SK-N-SH (cell line): ENCODE measurements around the gene OR6B3. TPM values are rescaled to one million over a fixed set of nuclear protein-coding genes. Genes with fewer than 3 reads are reported as not detected.

Experiments used
- CTCF ChIA-PET: fragments of 300-600, 350-600 bp; formaldehyde crosslinking; extraction: SDS; loops from one replicate; lab custom pipeline; 2021; lab: Yijun Ruan, JAX
- POLR2A ChIA-PET: fragments of 350-600 bp; sonication (Branson Sonifier 250); formaldehyde crosslinking; extraction: SDS; loops from one replicate; lab custom pipeline; 2020; ENCODE audit warnings: antibody characterized with exemption, inconsistent platforms; lab: Yijun Ruan, JAX
- DNase-seq: peaks from one replicate; pipeline ENCODE4 v3.0.0; 2012
- H2AFZ ChIP-seq: fragments of 200-600 bp; sonication (generic); 2 replicates; pipeline ENCODE4 v1.8.1; 2016; ENCODE audit warnings: antibody characterized with exemption, mild to moderate bottlenecking, low read depth
- H3F3A ChIP-seq: fragments of 200-600 bp; sonication (generic); replicated peaks from 2 replicates; pipeline ENCODE3; 2016; ENCODE audit warnings: antibody characterized with exemption, mild to moderate bottlenecking; ENCODE audit not compliant: insufficient read depth
- H3K27ac ChIP-seq, 2 experiments: fragments of 200-500 bp in 1 of 2; fragments of 200-600 bp in 1 of 2; sonication (Bioruptor generic) in 1 of 2; sonication (generic), shearing (Covaris generic) in 1 of 2; 2 replicates each; pipeline versions ENCODE4 v1.5.1 to v1.6.1; 2014 to 2016; ENCODE audit warnings: low read depth in 2 of 2, inconsistent platforms in 1 of 2, low read length in 1 of 2, mild to moderate bottlenecking in 1 of 2, mixed read lengths in 1 of 2
- H3K27me3 ChIP-seq: fragments of 200-600 bp; sonication (generic), shearing (Covaris generic); 2 replicates; pipeline ENCODE4 v1.6.1; 2016; ENCODE audit warnings: mixed run types; ENCODE audit not compliant: insufficient read depth
- H3K36me3 ChIP-seq, 2 experiments: fragments of 200-500 bp in 1 of 2; fragments of 200-600 bp in 1 of 2; sonication (Bioruptor generic) in 1 of 2; sonication (generic) in 1 of 2; replicated peaks in 1 of 2; 2 replicates each; pipeline versions ENCODE3 to v1.5.1; 2014 to 2016; ENCODE audit warnings: low read length in 1 of 2, mild to moderate bottlenecking in 1 of 2; ENCODE audit not compliant: insufficient read depth in 2 of 2, control insufficient read depth in 1 of 2
- H3K4me1 ChIP-seq, 2 experiments: fragments of 200-500 bp in 1 of 2; fragments of 200-600 bp in 1 of 2; sonication (Bioruptor generic) in 1 of 2; sonication (generic), shearing (Covaris generic) in 1 of 2; 2 replicates each; pipeline versions ENCODE4 v1.5.1 to v1.6.1; 2014 to 2016; ENCODE audit warnings: low read depth in 1 of 2, low read length in 1 of 2, mixed run types in 1 of 2; ENCODE audit not compliant: insufficient read depth in 2 of 2, control insufficient read depth in 1 of 2
- H3K4me2 ChIP-seq: fragments of 200-600 bp; sonication (generic), shearing (Covaris generic); 2 replicates; pipeline ENCODE4 v1.6.1; 2017; ENCODE audit warnings: mixed run types
- H3K4me3 ChIP-seq, 2 experiments: fragments of 200-500 bp in 1 of 2; fragments of 200-600 bp in 1 of 2; sonication (Bioruptor generic) in 1 of 2; sonication (generic), shearing (Covaris generic) in 1 of 2; 2 replicates each; pipeline versions ENCODE4 v1.5.1 to v1.8.1; 2014 to 2016; ENCODE audit warnings: low read depth in 2 of 2, inconsistent platforms in 1 of 2, low read length in 1 of 2, mild to moderate bottlenecking in 1 of 2, mixed read lengths in 1 of 2, moderate library complexity in 1 of 2
- H3K79me2 ChIP-seq: fragments of 200-600 bp; sonication (generic); 2 replicates; pipeline ENCODE4 v1.8.1; 2017; ENCODE audit warnings: mild to moderate bottlenecking; ENCODE audit not compliant: insufficient read depth
- H3K9ac ChIP-seq: fragments of 200-600 bp; sonication (generic); 2 replicates; pipeline ENCODE4 v1.6.1; 2017; ENCODE audit warnings: mixed run types
- H3K9me2 ChIP-seq: fragments of 200-600 bp; sonication (generic); 2 replicates; pipeline ENCODE4 v1.6.1; 2017; ENCODE audit warnings: mixed run types
- H3K9me3 ChIP-seq: fragments of 200-600 bp; sonication (generic); 2 replicates; pipeline ENCODE4 v1.6.1; 2017; ENCODE audit warnings: mixed run types, mild to moderate bottlenecking, moderate library complexity
- H4K20me1 ChIP-seq: fragments of 200-600 bp; sonication (generic); 2 replicates; pipeline ENCODE4 v1.6.1; 2017; ENCODE audit warnings: mild to moderate bottlenecking, mixed run types; ENCODE audit not compliant: insufficient read depth
- CTCF ChIP-seq: fragments of 200-600 bp; sonication (generic); IDR thresholded peaks from 2 replicates; pipeline ENCODE4 v1.6.1; 2017; ENCODE audit warnings: antibody characterized with exemption, mild to moderate bottlenecking, moderate library complexity
- EP300 ChIP-seq, 2 experiments: IDR thresholded peaks; 2 replicates each; pipeline versions ENCODE4 v1.4.0 to v1.6.1; 2012; ENCODE audit warnings: borderline replicate concordance in 1 of 2, low read depth in 1 of 2, low read length in 1 of 2
- RAD21 ChIP-seq: IDR thresholded peaks from 2 replicates; pipeline ENCODE4 v1.6.1; 2012; ENCODE audit warnings: mild to moderate bottlenecking, low read length
- REST ChIP-seq: IDR thresholded peaks from 2 replicates; pipeline ENCODE4 v1.6.1; 2012; ENCODE audit warnings: mild to moderate bottlenecking, low read depth, low read length, moderate library complexity
- RXRA ChIP-seq: IDR thresholded peaks from 2 replicates; pipeline ENCODE4 v1.4.0; 2012; ENCODE audit warnings: low read depth, mild to moderate bottlenecking, borderline replicate concordance
- SMC3 ChIP-seq: IDR thresholded peaks from 2 replicates; pipeline ENCODE4 v1.6.1; 2012; ENCODE audit warnings: low read depth, low read length, improper control_type of control experiment
- TCF12 ChIP-seq: IDR thresholded peaks from 2 replicates; pipeline ENCODE4 v1.4.0; 2012
- WGBS: methylation state at CpG from one replicate; pipeline ENCODE4 v1.1.6; 2017; ENCODE audit warnings: low lambda C conversion rate; 5-methylcytosine and 5-hydroxymethylcytosine counted together
- polyA plus RNA-seq, 3 experiments: library from polyadenylated mRNA; depleted of rRNA; stranded (reverse); fragments of >200 nt; gene quantifications; 2 replicates each; pipeline ENCODE4 v1.2.3, GENCODE V29; 2012

Gene OR6B3
- polyA plus RNA-seq, 1 of the 3 experiments (the other 2 are of a cell fraction) = not detected

- Histone ChIP-seq H3K9me3 (no peaks in the 10 kb centered on the region), H4K20me1 (peaks cover 9% of the 10 kb centered on the region; the same call in 1 of the 2 replicates), H3K27me3 (no peaks in the 10 kb centered on the region), H3K4me3 (peak overlapping the region in 1 of 2 experiments; percentile 95; a peak in 2 of 4 replicates), H3K36me3 (peaks cover 13 to 22% of the 10 kb centered on the region in 2 experiments), H2AFZ (no peak overlapping the region), H3F3A (peaks cover 3% of the 10 kb centered on the region), H3K27ac (no peak overlapping the region), H3K4me1 (peaks cover 6 to 10% of the 10 kb centered on the region in 2 experiments; a peak in 3 of 4 replicates), H3K4me2 (peak overlapping the region; percentile 77), H3K9ac (peak overlapping the region; percentile 95), H3K9me2 (no peaks in the 10 kb centered on the region), H3K79me2 (peaks cover 52% of the 10 kb centered on the region)
- ChIA-PET POLR2A (no interaction called here), CTCF (interaction anchor here (1.7 to 2.1 kb wide), 2 partner anchors 11 to 33 kb away, joined by 4 to 11 read pairs; no protein-coding TSS in a partner anchor)
- 75% methylated on average over 9 of the region's 9 CpGs for WGBS
- DNase-seq = no peak
- TF ChIP-seq RXRA (no peak), TCF12 (no peak), REST (no peak)
These were observed 29.5 kb downstream of the OR6B3 start for GRCh38 chr2:240023792-240024191.

GRCh38 chr2:240021488-240022104, 31.7 kb downstream of the OR6B3 start:
- POLR2A ChIA-PET = interaction anchor here (1.3 kb wide), 1 partner anchor 8 kb away, joined by 3 read pairs; no protein-coding TSS in a partner anchor
- CTCF ChIA-PET = interaction anchor here (0.5 to 3.1 kb wide), 34 partner anchors 9 to 886 kb away, joined by 3 to 31 read pairs (median 4); partner anchors contain the start of gene OTOS
- WGBS = 49% methylated on average over 8 of the region's 9 CpGs
- H3K36me3 ChIP-seq = peaks cover 21 to 42% of the 10 kb centered on the region in 2 experiments
- peaks cover 9% of the 10 kb centered on the region; the same call in 1 of the 2 replicates for H4K20me1 ChIP-seq
- no peak overlapping the region for H3K9ac ChIP-seq
- peak; percentile 85 for DNase-seq
- no peak overlapping the region for H2AFZ ChIP-seq
- H3K27ac ChIP-seq = no peak overlapping the region
- peaks cover 3% of the 10 kb centered on the region for H3F3A ChIP-seq
- no peaks in the 10 kb centered on the region for H3K27me3 ChIP-seq
- TF ChIP-seq CTCF (peak; percentile 83), RAD21 (peak; percentile 57), EP300 (IDR thresholded peaks at IDR 0.05; ENCODE audit: borderline replicate concordance in 1 of 2, low read depth in 1 of 2, low read length in 1 of 2) (no peak), SMC3 (peak; percentile 33; the same call in 1 of the 2 replicates)
- H3K4me3 ChIP-seq = no peak overlapping the region; a peak in 1 of 4 replicates
- peaks cover 6 to 10% of the 10 kb centered on the region in 2 experiments; a peak in 3 of 4 replicates for H3K4me1 ChIP-seq
- H3K9me2 ChIP-seq = no peaks in the 10 kb centered on the region
- no peak overlapping the region for H3K4me2 ChIP-seq
- peaks cover 52% of the 10 kb centered on the region for H3K79me2 ChIP-seq
- H3K9me3 ChIP-seq = no peaks in the 10 kb centered on the region
